ENCODE results near the gene BICRAL.
"Not testable (repeated sequence)": the region's sequence is repeated elsewhere in the genome, so short reads cannot be mapped to it uniquely, and the experiment has no call there.

The BICRAL gene

DNA sequence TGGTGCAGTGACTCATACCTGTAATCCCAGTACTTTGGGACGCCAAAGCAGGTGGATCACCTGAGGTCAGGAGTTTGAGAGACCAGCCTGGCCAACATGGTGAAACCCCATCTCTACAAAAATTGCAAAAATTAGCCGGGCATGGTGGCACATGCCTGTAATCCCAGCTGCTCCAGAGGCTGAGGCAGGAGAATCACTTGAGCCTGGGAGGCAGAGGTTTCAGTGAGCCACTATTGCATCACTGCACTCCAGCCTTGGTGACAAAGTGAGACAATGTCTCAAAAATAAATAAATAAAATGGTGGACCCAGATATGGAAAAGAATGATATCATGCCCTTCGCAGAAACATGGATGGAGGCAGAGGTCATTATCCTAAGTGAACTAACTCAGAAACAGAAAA lies 15.8 kb downstream of the BICRAL start:
- H3K9ac ChIP-seq (ENCODE audit: low read depth, low read length); H3K27me3 ChIP-seq (ENCODE audit: insufficient read depth, low read length); H3K4me3 ChIP-seq (ENCODE audit: low read length); H3K27ac ChIP-seq (ENCODE audit: low read depth, low read length); H3K4me1 ChIP-seq (ENCODE audit: insufficient read depth, low read length); H3K9me3 ChIP-seq (ENCODE audit: insufficient read depth, low read depth, low read length); H3K36me3 ChIP-seq (ENCODE audit: insufficient read depth, low read length): not testable (repeated sequence)
- whole genome bisulfite sequencing, result 93% methylated on average over 2 of the region's 3 CpGs

DNA sequence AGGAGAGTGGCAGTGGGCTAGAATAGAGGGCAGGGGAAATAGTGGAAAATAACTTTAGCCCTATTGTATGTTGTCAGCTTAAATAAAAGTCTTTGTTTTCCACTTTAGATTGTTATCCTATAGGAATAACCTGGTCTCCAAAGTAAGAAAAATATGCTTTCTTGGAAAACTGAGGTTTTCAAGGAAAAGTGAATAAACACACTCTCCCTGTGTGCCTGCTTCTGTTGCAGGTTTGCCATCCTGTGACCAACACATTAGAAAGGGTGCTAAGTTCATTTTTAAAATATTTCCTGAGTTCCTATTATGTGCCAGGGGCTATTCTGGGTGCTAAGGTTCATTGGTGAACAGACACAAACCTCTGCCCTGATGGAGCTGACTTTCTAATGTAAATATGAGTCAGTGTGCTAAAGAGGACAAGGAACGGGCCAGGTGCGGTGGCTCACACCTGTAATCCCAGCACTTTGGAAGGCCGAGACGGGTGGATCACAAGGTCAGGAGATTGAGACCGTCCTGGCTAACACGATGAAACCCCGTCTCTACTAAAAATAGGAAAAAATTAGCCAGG lies 23.5 kb downstream of the BICRAL start:
- H3K9ac ChIP-seq (ENCODE audit: low read depth, low read length), result no peak overlapping the region
- no peaks in the 10 kb centered on the region for H3K4me1 ChIP-seq (ENCODE audit: insufficient read depth, low read length)
- peaks cover 4% of the 10 kb centered on the region; the same call in 1 of the 2 replicates for H3K36me3 ChIP-seq (ENCODE audit: insufficient read depth, low read length)
- no peak overlapping the region for H3K27ac ChIP-seq (ENCODE audit: low read depth, low read length)
- H3K9me3 ChIP-seq (ENCODE audit: insufficient read depth, low read depth, low read length), result no peaks in the 10 kb centered on the region
- no peak overlapping the region for H3K4me3 ChIP-seq (ENCODE audit: low read length)
- 96% methylated on average over 7 of the region's 7 CpGs for WGBS
- no peaks in the 10 kb centered on the region for H3K27me3 ChIP-seq (ENCODE audit: insufficient read depth, low read length)

DNA sequence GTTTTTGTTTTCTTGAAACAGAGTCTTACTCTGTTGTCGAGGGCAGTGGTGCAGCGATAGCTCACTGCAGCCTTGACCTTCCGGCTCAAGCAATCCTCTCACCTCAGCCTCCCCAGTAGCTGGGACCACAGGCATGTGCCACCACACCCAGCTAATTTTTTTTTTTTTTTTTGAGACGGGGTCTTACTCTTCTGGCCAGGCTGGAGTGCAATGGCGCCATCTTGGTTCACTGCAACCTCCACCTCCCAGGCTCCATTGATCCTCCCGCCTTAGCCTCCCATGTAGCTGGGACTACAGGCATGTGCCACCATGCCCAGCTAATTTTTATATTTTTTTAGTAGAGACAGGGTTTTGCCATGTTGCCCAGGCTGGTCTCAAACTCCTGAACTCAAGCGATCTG lies 24.5 kb downstream of the BICRAL start:
- H3K36me3 ChIP-seq (ENCODE audit: insufficient read depth, low read length); H3K27ac ChIP-seq (ENCODE audit: low read depth, low read length); H3K4me3 ChIP-seq (ENCODE audit: low read length); H3K27me3 ChIP-seq (ENCODE audit: insufficient read depth, low read length); H3K9me3 ChIP-seq (ENCODE audit: insufficient read depth, low read depth, low read length); H3K9ac ChIP-seq (ENCODE audit: low read depth, low read length); H3K4me1 ChIP-seq (ENCODE audit: insufficient read depth, low read length): not testable (repeated sequence)
- 95% methylated on average over 7 of the region's 7 CpGs for WGBS

DNA sequence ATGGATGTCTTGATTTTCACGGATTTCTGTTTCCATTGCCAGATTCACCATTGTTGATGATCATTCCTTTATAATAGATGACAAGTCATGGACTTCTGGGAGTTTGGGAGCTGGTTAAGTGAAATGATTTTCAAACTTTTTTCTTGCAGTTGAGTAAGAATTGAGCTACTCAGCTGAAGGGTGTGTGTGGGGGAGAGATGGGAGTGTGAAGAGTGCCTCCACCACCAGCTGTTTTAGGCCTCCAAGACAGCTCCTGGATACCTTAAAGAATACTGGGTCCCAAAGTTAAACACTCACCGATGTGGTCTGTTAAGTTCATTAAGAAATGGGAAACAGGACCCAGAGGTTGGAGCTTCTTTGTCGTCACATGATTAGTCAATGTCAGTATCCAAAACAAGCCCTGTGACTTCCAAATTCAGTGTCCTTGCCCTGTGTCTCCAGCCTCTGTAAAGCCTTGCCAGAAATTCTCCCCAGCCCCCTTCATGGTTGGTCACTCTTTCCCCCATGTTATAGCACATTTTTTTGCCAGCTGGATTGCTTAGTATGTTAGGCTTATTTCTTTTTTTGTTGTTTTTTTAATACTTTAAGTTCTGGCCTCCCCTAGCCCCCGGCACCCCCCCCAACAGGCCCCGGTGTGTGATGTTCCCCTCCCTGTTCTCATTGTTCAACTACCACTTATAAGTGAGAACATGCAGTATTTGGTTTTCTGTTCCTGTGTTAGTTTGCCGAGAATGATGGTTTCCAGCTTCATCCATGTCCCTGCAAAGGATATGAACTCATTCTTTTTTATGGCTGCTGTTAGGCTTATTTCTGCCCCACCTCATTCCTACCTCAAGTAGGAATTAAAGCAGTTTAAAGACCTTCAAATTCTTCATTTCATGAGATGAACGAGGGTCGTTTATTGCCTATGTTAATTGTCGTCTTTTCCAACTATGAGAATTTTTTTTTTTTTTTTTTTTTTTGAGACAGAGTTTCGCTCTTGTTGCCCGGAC lies 26.9 kb downstream of the BICRAL start:
- peaks cover 8% of the 10 kb centered on the region; the same call in 1 of the 2 replicates for H3K36me3 ChIP-seq (ENCODE audit: insufficient read depth, low read length)
- H3K27me3 ChIP-seq (ENCODE audit: insufficient read depth, low read length), result no peaks in the 10 kb centered on the region
- no peak overlapping the region for H3K9ac ChIP-seq (ENCODE audit: low read depth, low read length)
- no peaks in the 10 kb centered on the region for H3K9me3 ChIP-seq (ENCODE audit: insufficient read depth, low read depth, low read length)
- no peaks in the 10 kb centered on the region for H3K4me1 ChIP-seq (ENCODE audit: insufficient read depth, low read length)
- no peak overlapping the region for H3K27ac ChIP-seq (ENCODE audit: low read depth, low read length)
- no peak overlapping the region for H3K4me3 ChIP-seq (ENCODE audit: low read length)
- WGBS, result 91% methylated on average over 9 of the region's 11 CpGs

DNA sequence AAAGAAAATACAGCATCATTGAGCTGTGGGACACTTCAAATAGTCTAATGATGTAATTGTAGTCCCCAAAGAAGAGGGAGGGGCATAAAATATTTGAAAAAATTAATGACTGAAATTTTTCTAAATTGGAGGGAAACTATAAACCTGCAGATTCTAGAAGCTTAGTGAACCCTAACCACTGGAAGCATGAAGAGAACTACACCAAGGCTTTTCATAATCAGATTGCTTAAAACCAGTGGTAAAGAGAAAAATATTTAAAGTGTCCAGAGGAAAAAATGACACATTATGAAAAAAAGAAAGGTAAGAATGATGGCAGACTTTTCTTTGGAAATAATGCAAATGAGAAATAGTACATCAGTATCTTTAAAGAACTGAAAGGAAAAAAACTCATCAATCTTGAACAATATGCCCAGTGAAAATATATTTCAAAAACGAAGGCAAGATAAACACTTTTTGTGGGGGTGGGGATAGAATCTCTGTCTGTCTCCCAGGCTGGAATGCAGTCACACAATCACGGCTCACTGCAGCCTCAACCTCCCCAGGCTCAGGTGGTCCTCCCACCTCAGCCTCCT lies 31.3 kb downstream of the BICRAL start:
- no peak overlapping the region for H3K9ac ChIP-seq (ENCODE audit: low read depth, low read length)
- peaks cover 8% of the 10 kb centered on the region; the same call in 1 of the 2 replicates for H3K36me3 ChIP-seq (ENCODE audit: insufficient read depth, low read length)
- no peak overlapping the region for H3K4me3 ChIP-seq (ENCODE audit: low read length)
- H3K4me1 ChIP-seq (ENCODE audit: insufficient read depth, low read length), result 0 out of 2 replicates have a peak, but pooled peaks cover 2% of the 10 kb centered on the region
- WGBS, result 97% methylated on average over 2 of the region's 2 CpGs
- no peaks in the 10 kb centered on the region for H3K27me3 ChIP-seq (ENCODE audit: insufficient read depth, low read length)
- H3K27ac ChIP-seq (ENCODE audit: low read depth, low read length), result no peak overlapping the region
- H3K9me3 ChIP-seq (ENCODE audit: insufficient read depth, low read depth, low read length), result no peaks in the 10 kb centered on the region

DNA sequence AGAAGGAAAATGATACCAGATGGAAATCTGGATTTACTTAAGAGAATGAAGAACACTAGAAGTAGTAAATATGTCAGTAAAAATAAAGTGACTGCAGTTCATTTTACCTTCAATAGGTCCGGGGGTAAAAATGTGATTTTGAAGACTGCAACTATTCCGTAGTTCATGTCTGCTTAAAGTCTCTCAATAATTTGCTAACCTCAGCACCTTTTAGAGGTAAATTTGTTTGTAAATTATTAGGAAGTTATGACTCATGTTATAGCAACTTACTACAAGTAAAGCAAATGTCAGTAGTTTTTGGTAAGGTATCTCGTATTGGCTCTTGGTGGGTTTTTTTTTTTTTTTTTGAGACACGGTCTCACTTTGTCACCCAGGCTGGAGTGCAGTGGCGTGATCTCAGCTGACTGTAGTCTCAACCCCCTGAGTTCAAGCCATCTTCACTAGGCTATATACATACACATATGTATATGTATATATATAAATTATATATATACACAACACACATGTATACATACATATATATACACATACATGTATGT lies 32.1 kb downstream of the BICRAL start:
- Histone ChIP-seq H3K4me1 (ENCODE audit: insufficient read depth, low read length) (peaks cover 10% of the 10 kb centered on the region), H3K9me3 (ENCODE audit: insufficient read depth, low read depth, low read length) (no peaks in the 10 kb centered on the region), H3K9ac (ENCODE audit: low read depth, low read length) (no peak overlapping the region), H3K36me3 (ENCODE audit: insufficient read depth, low read length) (peaks cover 8% of the 10 kb centered on the region; the same call in 1 of the 2 replicates), H3K27ac (ENCODE audit: low read depth, low read length) (no peak overlapping the region), H3K27me3 (ENCODE audit: insufficient read depth, low read length) (no peaks in the 10 kb centered on the region), H3K4me3 (ENCODE audit: low read length) (no peak overlapping the region)
- 95% methylated on average over 4 of the region's 5 CpGs for WGBS

DNA sequence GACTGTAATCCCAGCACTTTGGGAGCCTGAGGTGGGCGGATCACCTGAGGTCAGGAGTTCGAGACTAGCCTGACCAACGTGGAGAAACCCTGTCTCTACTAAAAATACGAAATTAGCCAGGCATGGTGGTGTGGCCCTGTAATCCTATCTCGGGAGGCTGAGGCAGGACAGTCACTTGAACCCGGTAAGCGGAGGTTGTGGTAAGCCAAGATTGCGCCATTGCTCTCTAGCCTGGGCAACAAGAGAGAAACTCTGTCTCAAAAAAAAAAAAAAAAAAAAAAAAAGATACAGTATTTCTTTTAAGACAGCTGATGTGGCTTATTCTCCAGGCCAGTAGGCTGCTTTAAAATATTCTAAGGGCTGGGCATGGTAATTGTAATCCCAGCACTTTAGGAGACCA lies 33.9 kb downstream of the BICRAL start:
- WGBS, result 94% methylated on average over 8 of the region's 8 CpGs

DNA sequence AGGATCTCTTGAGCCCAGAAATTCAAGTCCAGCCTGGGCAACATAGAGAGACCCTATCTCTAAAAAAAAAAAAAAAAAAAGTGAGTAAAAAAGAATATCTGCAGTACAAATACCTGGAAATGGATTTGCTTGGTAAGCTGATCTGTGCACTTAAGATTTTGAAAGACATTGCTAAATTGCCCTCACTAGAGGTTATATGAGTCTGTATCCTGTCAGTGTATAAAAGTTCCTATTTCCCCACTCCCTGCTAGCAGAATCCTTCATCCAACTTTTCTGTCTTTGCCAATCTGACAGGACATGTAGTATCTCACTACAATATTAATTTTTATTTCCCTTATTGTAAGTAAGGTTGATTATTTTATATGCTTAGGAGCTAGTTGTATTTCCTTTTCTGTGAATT lies 36.1 kb downstream of the BICRAL start:
- H3K4me1 ChIP-seq (ENCODE audit: insufficient read depth, low read length), result peaks cover 32% of the 10 kb centered on the region
- H3K9ac ChIP-seq (ENCODE audit: low read depth, low read length), result no peak overlapping the region
- H3K36me3 ChIP-seq (ENCODE audit: insufficient read depth, low read length), result peaks cover 10% of the 10 kb centered on the region
- H3K27ac ChIP-seq (ENCODE audit: low read depth, low read length), result no peak overlapping the region
- H3K9me3 ChIP-seq (ENCODE audit: insufficient read depth, low read depth, low read length), result no peaks in the 10 kb centered on the region
- no peaks in the 10 kb centered on the region for H3K27me3 ChIP-seq (ENCODE audit: insufficient read depth, low read length)
- H3K4me3 ChIP-seq (ENCODE audit: low read length), result no peak overlapping the region

More for the DNA sequence above, 33.9 kb downstream of the BICRAL start:
- not testable (repeated sequence) for H3K27me3 ChIP-seq (ENCODE audit: insufficient read depth, low read length); H3K4me3 ChIP-seq (ENCODE audit: low read length); H3K9me3 ChIP-seq (ENCODE audit: insufficient read depth, low read depth, low read length); H3K27ac ChIP-seq (ENCODE audit: low read depth, low read length); H3K36me3 ChIP-seq (ENCODE audit: insufficient read depth, low read length); H3K9ac ChIP-seq (ENCODE audit: low read depth, low read length)
- peaks cover 24% of the 10 kb centered on the region for H3K4me1 ChIP-seq (ENCODE audit: insufficient read depth, low read length)

DNA sequence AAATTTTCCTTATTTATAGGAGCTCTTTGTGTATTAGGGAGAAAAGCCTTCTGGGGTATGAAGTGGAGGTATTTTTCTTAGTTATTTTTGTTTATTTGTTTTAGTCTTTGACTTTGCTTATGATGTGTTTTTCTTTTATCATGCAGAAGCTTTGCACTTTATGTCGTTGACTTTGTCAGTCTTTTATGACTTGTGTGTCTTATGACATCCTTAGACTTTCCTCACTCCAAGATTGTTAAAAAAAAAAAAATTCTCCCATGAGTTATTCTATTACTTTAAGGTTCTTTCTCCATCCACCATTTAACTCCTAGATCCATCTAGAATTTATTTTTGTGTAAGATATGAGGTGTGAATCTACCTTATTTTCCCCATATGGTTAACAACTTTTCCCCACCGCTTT lies 36.6 kb downstream of the BICRAL start:
- Histone ChIP-seq H3K9ac (ENCODE audit: low read depth, low read length) (peak overlapping the region; percentile 50; the same call in 1 of the 2 replicates), H3K27me3 (ENCODE audit: insufficient read depth, low read length) (no peaks in the 10 kb centered on the region), H3K4me3 (ENCODE audit: low read length) (no peak overlapping the region), H3K9me3 (ENCODE audit: insufficient read depth, low read depth, low read length) (no peaks in the 10 kb centered on the region), H3K4me1 (ENCODE audit: insufficient read depth, low read length) (peaks cover 32% of the 10 kb centered on the region), H3K27ac (ENCODE audit: low read depth, low read length) (peak overlapping the region; percentile 56; the same call in 1 of the 2 replicates), H3K36me3 (ENCODE audit: insufficient read depth, low read length) (peaks cover 15% of the 10 kb centered on the region)
- 50% methylated on average over 1 of the region's 2 CpGs for WGBS

DNA sequence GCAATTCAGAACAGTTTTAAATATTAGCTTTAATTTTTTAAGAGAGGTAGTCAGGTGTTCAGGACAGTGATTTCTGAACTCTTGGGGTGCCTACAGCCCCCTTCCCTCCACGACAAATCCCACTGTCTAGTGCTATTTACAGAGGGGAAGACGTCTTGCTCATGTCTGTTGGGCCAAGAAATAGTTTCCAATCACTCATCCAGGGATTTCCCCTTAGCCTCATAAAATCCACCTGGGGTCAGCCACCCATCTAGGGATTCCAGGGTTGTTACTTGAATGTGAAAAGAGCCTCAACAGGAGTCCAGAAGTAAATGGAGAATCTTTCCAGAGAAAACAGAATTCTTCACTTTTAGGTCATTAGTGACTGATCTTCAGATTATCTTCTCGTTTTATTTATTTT lies 37.0 kb downstream of the BICRAL start:
- Histone ChIP-seq H3K9me3 (ENCODE audit: insufficient read depth, low read depth, low read length) (no peaks in the 10 kb centered on the region), H3K9ac (ENCODE audit: low read depth, low read length) (peak overlapping the region; percentile 50; the same call in 1 of the 2 replicates), H3K4me1 (ENCODE audit: insufficient read depth, low read length) (peaks cover 32% of the 10 kb centered on the region), H3K27me3 (ENCODE audit: insufficient read depth, low read length) (no peaks in the 10 kb centered on the region), H3K4me3 (ENCODE audit: low read length) (no peak overlapping the region), H3K36me3 (ENCODE audit: insufficient read depth, low read length) (peaks cover 18% of the 10 kb centered on the region), H3K27ac (ENCODE audit: low read depth, low read length) (peak overlapping the region; percentile 56; the same call in 1 of the 2 replicates)
- 44% methylated on average over 2 of the region's 3 CpGs for WGBS

Data from HUES64 (cell line).